Endothelial cell of umbilical vein (primary cell): ENCODE measurements around the gene NPTX1. TPM values are rescaled to one million over a fixed set of nuclear protein-coding genes. Genes with fewer than 3 reads are reported as not detected.
A peak's percentile ranks its signal among the peaks of the same experiment; 100 is the strongest.

ENCODE experiments used
- BruUV-seq: library from RNA; stranded (reverse); fragments of 400-500 nt; replicated peaks from 2 replicates; lab custom pipeline; 2021; lab: Mats Ljungman, UMichigan
- CTCF ChIA-PET: fragments of 300-600, 350-600 bp; sonication (Branson Sonifier 250); formaldehyde crosslinking; loops from one replicate; lab custom pipeline; 2021; ENCODE audit warnings: antibody characterized with exemption, inconsistent platforms; lab: Charles Lee
- POLR2A ChIA-PET: fragments of 300-600, 350-600 bp; sonication (Branson Sonifier 250); formaldehyde crosslinking; loops from one replicate; lab custom pipeline; 2021; ENCODE audit warnings: antibody characterized with exemption, inconsistent platforms; lab: Charles Lee
- DNase-seq: peaks from one replicate; pipeline ENCODE4 v3.0.0-alpha.2; 2011; ENCODE audit warnings: low read depth, low spot score
- FAIRE-seq: peaks from 2 replicates; lab custom pipeline; 2011; peaks lifted over from hg19 to GRCh38; lab: Jason Lieb, UNC
- H2AFZ ChIP-seq: 2 replicates; pipeline ENCODE4 v1.6.0; 2012; ENCODE audit warnings: low read depth, low read length, control low read depth, inconsistent platforms
- H3K27ac ChIP-seq: 2 replicates; pipeline ENCODE4 v1.5.1; 2011; ENCODE audit warnings: low read depth, mild to moderate bottlenecking, control low read depth, low read length, moderate library complexity; ENCODE audit not compliant: insufficient read depth
- H3K27me3 ChIP-seq, 2 experiments: 2 replicates each; pipeline versions ENCODE4 v1.6.0 to v1.6.1; 2011; ENCODE audit warnings: low read length in 2 of 2, mixed read lengths in 1 of 2; ENCODE audit not compliant: control insufficient read depth in 2 of 2, insufficient read depth in 2 of 2
- H3K36me3 ChIP-seq, 2 experiments: 2 replicates in 1 of 2; 3 replicates in 1 of 2; pipeline ENCODE4 v1.5.1; 2011; ENCODE audit warnings: low read length in 2 of 2, mild to moderate bottlenecking in 1 of 2, moderate library complexity in 1 of 2; ENCODE audit not compliant: control insufficient read depth in 2 of 2, insufficient read depth in 2 of 2; ENCODE audit errors: extremely low read depth in 1 of 2
- H3K4me1 ChIP-seq: 3 replicates; pipeline ENCODE4 v1.5.1; 2011; ENCODE audit warnings: mild to moderate bottlenecking, low read length; ENCODE audit not compliant: control insufficient read depth, insufficient read depth; ENCODE audit errors: extremely low read depth
- H3K4me2 ChIP-seq: 2 replicates; pipeline ENCODE4 v1.6.1; 2011; ENCODE audit warnings: low read length, control low read depth, mixed read lengths; ENCODE audit not compliant: insufficient read depth
- H3K4me3 ChIP-seq, 3 experiments: fragments of 200-600 bp in 1 of 3; sonication (generic), shearing (Covaris generic) in 1 of 3; replicated peaks in 1 of 3; 2 replicates each; pipeline ENCODE4 v1.5.1; 2011 to 2016; ENCODE audit warnings: control low read depth in 3 of 3, low read length in 3 of 3, mild to moderate bottlenecking in 2 of 3, inconsistent platforms in 1 of 3, low read depth in 1 of 3, moderate library complexity in 1 of 3; ENCODE audit not compliant: insufficient read depth in 1 of 3
- H3K79me2 ChIP-seq: 2 replicates; pipeline ENCODE4 v1.6.0; 2012; ENCODE audit warnings: low read length, inconsistent platforms; ENCODE audit not compliant: control insufficient read depth, insufficient read depth
- H3K9ac ChIP-seq: replicated peaks from 2 replicates; pipeline ENCODE3; 2011; ENCODE audit warnings: low read length, control low read depth; ENCODE audit not compliant: insufficient read depth; ENCODE audit errors: extremely low read depth
- H3K9me1 ChIP-seq: replicated peaks from 3 replicates; pipeline ENCODE4 v1.6.0; 2011; ENCODE audit warnings: mild to moderate bottlenecking, low read length; ENCODE audit not compliant: control insufficient read depth, insufficient read depth; ENCODE audit errors: extremely low read depth
- H3K9me3 ChIP-seq: replicated peaks from 2 replicates; pipeline ENCODE4 v1.5.1; 2012; ENCODE audit warnings: low read length, inconsistent platforms; ENCODE audit not compliant: control insufficient read depth, insufficient read depth
- H4K20me1 ChIP-seq: replicated peaks from 2 replicates; pipeline ENCODE3; 2011; ENCODE audit warnings: mild to moderate bottlenecking, low read length; ENCODE audit not compliant: control insufficient read depth, insufficient read depth; ENCODE audit errors: extremely low read depth
- CTCF ChIP-seq, 2 donors: IDR thresholded peaks; 1 replicate in 1 of 2; 2 replicates in 1 of 2; pipeline ENCODE4 v1.5.1; 2011; ENCODE audit warnings: low read length in 2 of 2, mild to moderate bottlenecking in 2 of 2, moderate library complexity in 2 of 2, control low read depth in 1 of 2, inconsistent platforms in 1 of 2, low read depth in 1 of 2; ENCODE audit not compliant: insufficient read depth in 1 of 2; ENCODE audit errors: extremely low read depth in 1 of 2
- GATA2 ChIP-seq: IDR thresholded peaks from 2 replicates; pipeline ENCODE4 v1.7.0; 2011; ENCODE audit warnings: low read depth, mild to moderate bottlenecking, moderate library complexity, mixed read lengths, low read length; ENCODE audit not compliant: insufficient read length, insufficient read depth
- JUN ChIP-seq: IDR thresholded peaks from 2 replicates; pipeline ENCODE4 v1.6.1; 2011; ENCODE audit warnings: borderline replicate concordance, low read depth; ENCODE audit not compliant: insufficient read length, insufficient read depth
- MYC ChIP-seq: IDR thresholded peaks from one replicate; pipeline ENCODE4 v1.6.1; 2011; ENCODE audit warnings: mild to moderate bottlenecking, low read depth, low read length
- POLR2AphosphoS5 ChIP-seq: IDR thresholded peaks from 2 replicates; pipeline ENCODE4 v1.6.1; 2012; ENCODE audit warnings: low read depth, mild to moderate bottlenecking, control low read depth, low read length, moderate library complexity; ENCODE audit not compliant: insufficient read depth
- dilution Hi-C: fragments of 300-500 bp; cut with MboI; formaldehyde crosslinking; loops from one replicate; pipeline ENCODE4 v1.15.0; 2019; ENCODE audit warnings: low sequenced_read_pairs; ENCODE audit not compliant: extremely low pct_ligation_motif_present
- intact Hi-C: fragments of 100-400 bp; cut with micrococcal nuclease; formaldehyde crosslinking; loops from one replicate; pipeline ENCODE4 v1.10.0; 2022
- polyA plus RNA-seq, 4 experiments: library from polyadenylated mRNA; depleted of rRNA in 3 of 4; stranded (reverse) in 3 of 4; unstranded in 1 of 4; fragments of >200 nt; gene quantifications; 2 replicates each; pipeline versions ENCODE4 v1.2.1 to v1.2.3, GENCODE V29; 2011 to 2012; ENCODE audit warnings: missing spikeins in 1 of 4
- total RNA-seq: library from RNA; stranded (reverse); gene quantifications from 2 replicates; pipeline ENCODE4 v1.2.3, GENCODE V29; 2021

NPTX1 gene
- total and polyA plus RNA-seq, 2 donors (not counting 3 experiments of a cell fraction or from before 2014, with no cell fraction given), result 0.03 TPM; not detected in 1

- Histone ChIP-seq H4K20me1 (no peaks in the 10 kb centered on the region), H3K4me1 (no peaks in the 10 kb centered on the region), H3K9ac (no peak overlapping the region), H3K9me1 (no peaks in the 10 kb centered on the region), H3K36me3 (no peaks in the 10 kb centered on the region), H3K4me2 (no peak overlapping the region), H3K79me2 (no peaks in the 10 kb centered on the region), H2AFZ (no peak overlapping the region), H3K27me3 (no peaks in the 10 kb centered on the region), H3K27ac (no peak overlapping the region), H3K9me3 (no peaks in the 10 kb centered on the region), H3K4me3 (no peak overlapping the region)
- CTCF ChIA-PET, result interaction anchor here (0.6 to 5.3 kb wide), 50 partner anchors 9 to 671 kb away, joined by 3 to 66 read pairs (median 5); partner anchors contain the start of genes CHMP6, ENDOV and NPTX1
- DNase-seq (peak; percentile 54), FAIRE-seq (peak; percentile 89)
- TF ChIP-seq MYC (no peak), CTCF (IDR thresholded peaks at IDR 0.05; ENCODE audit: extremely low read depth in 1 of 2, insufficient read depth in 1 of 2, low read depth in 1 of 2, low read length in 2 of 2) (peak; percentile 98)
- POLR2A ChIA-PET, result no interaction called here
- dilution Hi-C loops (no loop called here), intact Hi-C loops (loop anchor here (1.0 to 10.0 kb wide), 6 partner anchors 149 to 555 kb away; no protein-coding TSS in a partner anchor)
- BruUV-seq, result no TSS peak
Observed at GRCh38 chr17:80426671-80427326, 49.6 kb downstream of the NPTX1 start.

- FAIRE-seq, result no peak
- Histone ChIP-seq H3K4me2 (no peak overlapping the region), H3K4me3 (no peak overlapping the region), H3K27ac (no peak overlapping the region), H2AFZ (no peak overlapping the region), H3K27me3 (no peaks in the 10 kb centered on the region), H3K4me1 (no peaks in the 10 kb centered on the region), H3K36me3 (no peaks in the 10 kb centered on the region), H3K9ac (no peak overlapping the region), H3K79me2 (no peaks in the 10 kb centered on the region), H4K20me1 (no peaks in the 10 kb centered on the region), H3K9me1 (no peaks in the 10 kb centered on the region), H3K9me3 (no peaks in the 10 kb centered on the region)
- BruUV-seq, result no TSS peak
- dilution Hi-C loops (no loop called here), intact Hi-C loops (loop anchor here (10.0 kb wide), 1 partner anchor 339 kb away; no protein-coding TSS in a partner anchor)
- no peak for DNase-seq
- ChIA-PET POLR2A (no interaction called here), CTCF (interaction anchor here (2.0 to 5.3 kb wide), 6 partner anchors 150 to 563 kb away, joined by 10 to 66 read pairs (median 47); no protein-coding TSS in a partner anchor)
- no peak for TF ChIP-seq JUN
- TF ChIP-seq POLR2AphosphoS5, result no peak
- TF ChIP-seq GATA2, result no peak
Observed at GRCh38 chr17:80425835-80426426, 50.5 kb downstream of the NPTX1 start.
